ELF-1 (cell line): Measurements from ENCODE around the gene CLEC18C.
A peak's percentile ranks its signal among the peaks of the same experiment; 100 is the strongest.
"Not testable (repeated sequence)": the region's sequence is repeated elsewhere in the genome, so short reads cannot be mapped to it uniquely, and the experiment has no call there.

Source experiments
- DNase-seq: peaks from one replicate; pipeline ENCODE4 v3.0.0-alpha.2; 2016; ENCODE audit warnings: low read depth, low spot score

The CLEC18C gene

DNA sequence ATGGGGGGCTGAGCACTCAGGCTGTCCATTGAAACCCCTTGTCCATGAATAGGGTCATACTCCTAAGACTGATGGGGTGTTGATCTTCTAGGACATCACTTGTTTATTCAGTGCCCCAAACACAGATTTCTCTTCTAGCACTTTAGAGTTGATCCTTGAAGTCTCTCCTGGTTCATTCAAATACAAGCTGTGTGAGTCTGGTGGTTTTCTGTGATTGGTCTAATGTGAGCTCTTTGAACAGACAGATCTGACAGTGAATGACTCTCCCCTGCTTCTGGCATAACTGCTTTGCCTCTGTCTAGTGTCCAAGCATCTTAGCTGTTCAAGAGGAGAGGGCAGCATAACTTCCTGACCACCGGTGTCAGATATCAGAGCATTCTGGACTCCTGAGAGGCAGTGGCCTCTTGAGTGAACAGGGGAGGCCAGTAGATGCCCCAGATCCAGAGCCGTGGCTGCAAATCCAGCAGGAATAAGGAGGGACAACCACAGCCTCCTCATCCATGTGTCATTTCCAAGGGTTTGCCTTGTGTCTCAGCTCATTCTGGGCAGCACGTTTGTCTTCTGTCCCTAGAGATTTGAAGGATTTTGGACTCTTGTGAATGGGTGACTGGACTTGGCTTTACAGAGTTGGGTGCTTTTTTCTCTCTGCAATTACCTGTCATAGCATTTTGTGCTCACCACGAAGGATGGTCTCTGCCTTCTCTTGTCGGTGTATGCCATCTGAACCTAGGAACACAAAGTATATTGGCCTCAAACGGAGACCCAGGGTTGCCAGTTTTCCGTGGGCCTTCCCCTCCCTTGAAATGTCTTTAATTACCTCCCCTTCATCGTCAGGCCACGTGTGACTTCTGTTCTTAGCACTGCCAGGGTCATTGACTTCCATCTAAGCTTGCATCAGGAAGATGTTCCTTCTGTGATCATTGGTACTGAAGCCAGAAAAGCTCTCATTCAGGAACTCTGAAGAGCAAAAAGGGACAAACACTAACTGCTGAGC, 13.9 kb upstream of the CLEC18C start:
- no peak for DNase-seq

DNA sequence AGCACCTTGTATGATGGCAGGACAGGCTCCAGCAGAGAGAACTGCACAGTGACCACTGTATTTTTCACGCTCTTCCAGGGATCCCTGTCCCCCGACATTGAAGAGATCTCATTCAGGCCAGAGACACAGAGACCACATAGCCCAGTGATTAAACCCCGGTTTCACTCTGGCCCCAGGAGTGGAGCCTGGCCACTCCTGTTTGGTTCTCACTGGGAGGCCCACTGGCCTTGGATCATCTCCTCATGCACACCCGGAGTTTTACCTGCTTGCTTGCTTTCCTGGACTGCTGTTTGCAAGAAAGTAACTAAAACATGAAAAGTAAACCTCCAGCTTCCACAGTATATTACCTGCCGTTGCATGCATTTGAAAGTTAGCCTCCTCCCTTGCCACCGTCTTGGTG, 13.2 kb upstream of the CLEC18C start:
- DNase-seq: no peak

DNA sequence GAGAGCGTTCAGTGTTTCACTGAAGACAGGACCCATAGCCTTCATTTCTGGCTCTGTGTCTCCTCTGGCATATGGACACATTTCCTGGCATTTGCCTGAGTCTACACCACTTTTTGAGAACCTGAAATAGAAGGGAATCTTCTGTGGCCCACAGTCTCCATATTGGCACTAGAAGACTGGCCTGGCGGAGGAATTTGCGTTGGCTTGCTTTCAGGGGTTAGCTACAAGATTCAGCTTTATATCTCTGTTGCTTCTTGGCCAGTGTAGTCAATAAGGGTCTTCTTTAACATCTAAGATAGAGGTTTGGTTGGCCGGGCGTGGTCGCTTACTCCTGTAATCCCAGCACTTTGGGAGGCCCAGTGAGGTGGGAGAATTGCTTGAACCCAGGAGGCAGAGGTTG, 12.8 kb upstream of the CLEC18C start:
- DNase-seq: no peak

DNA sequence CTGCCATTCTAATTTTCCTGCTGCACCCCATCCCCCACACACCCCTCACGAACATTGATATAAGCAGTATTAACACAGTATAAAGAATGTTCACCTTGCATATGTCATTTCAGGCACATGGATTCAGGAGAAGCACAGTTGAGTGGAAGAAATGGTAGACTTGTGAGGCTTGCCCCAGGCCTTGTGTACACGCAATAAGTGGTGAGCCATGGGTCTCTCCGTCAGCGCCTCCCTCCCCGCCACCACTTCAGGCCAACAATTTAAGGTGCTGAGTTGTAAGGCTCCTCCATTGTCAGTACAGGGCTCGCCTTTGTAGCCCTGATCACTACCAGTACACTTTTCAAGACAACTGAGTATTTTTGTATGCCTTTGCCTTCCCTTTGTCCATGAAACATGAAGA, 12.2 kb upstream of the CLEC18C start:
- no peak for DNase-seq

DNA sequence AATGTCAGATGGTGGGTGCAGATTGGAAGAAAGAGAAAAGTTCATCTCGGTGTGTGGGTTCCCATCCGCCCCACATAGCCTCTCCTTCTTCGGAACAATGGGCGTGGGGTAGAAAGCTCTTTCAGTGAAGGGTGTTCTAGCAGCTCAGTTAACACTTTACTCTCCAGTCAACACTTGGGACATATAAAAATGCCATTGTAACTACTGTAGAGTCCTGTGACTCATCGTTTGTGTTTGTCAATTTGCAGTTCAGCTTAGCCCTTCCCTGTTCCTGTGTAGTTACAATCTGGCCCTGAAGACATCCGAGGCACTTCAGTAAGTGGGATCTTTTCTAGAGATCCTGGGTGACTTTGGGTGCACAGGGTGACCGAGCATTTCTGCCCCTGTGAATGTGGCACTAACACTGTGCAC, 11.5 kb upstream of the CLEC18C start:
- DNase-seq: no peak

DNA sequence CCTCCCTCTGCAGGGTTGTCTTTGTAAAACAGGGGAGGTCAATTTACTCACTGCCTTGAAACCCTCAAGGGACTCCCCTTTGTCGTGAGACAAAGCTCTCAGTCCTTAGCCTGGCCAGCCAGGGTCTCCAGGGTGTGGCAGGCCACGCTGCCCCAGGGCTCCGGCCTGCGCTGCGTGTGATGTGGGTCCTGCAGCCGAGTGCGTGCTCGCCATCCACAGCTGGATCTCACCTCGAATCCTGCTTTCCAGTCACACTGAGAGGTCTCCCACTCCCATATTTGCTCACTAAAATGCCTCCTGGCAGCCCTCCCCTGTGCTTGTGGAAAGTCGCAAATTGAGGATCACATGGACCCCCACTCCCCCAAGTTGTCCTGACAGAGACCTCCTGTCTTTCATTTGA, 10.0 kb upstream of the CLEC18C start:
- DNase-seq: peak; percentile 81

DNA sequence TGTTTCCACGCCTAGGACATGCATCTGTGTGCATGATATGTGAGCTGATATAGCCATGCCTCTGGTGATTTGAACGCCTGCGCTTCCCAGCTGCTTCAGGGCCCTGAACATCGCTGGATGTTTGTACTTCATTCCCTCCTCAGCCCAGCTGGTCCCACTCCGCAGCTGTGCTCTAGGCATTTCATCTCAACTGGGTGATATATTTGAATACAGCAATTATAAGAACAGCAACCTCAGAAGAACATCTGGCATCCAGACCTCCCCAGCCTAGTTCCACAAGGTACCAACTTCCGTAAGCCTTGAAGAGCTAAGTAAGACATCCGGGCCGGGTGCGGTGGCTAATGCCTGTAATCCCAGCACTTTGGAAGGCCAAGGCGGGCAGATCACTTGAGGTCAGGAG, 6.9 kb upstream of the CLEC18C start:
- DNase-seq: not testable (repeated sequence)

DNA sequence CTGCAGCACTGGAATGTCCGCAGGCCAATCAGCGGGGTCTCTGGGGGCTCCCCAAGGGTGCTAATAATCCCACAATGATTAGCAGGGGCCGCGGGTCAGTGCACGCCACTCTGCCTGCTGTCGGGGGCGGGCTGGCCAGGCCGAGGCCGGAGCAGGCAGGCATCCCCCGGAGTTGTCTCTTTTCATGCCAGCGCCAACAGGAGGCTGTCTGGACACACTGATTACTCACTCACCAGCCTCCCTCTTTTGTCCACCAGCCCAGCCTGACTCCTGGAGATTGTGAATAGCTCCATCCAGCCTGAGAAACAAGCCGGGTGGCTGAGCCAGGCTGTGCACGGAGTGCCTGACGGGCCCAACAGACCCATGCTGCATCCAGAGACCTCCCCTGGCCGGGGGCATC, 329 bp downstream of the CLEC18C start:
- not testable (repeated sequence) for DNase-seq

DNA sequence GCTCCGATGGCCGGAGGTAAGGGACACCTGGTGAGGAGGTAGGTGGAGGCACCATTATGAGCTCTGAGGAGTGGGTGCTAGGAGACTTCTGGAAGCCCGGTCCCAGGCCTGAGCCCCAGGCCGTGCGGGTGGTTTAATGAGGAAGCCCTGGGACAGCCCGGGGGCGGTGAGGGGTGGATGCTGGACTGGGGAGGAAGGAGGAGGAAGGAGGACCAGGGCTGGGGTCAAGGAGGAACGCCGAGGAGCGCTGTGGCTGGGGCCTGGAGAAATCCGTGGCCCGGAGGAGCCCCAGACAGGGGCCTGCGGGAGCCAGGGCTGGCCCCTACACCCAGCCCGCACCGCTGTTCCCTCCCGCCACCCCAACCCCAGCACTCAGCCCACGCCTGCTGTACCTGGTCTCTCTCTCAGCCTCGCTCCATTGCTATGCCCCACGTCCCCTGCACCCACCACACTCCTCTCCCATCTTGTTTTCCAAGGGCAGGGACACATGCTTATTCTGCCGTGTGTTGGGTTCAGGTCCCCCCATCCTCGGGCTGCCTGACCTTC, 873 bp downstream of the CLEC18C start:
- not testable (repeated sequence) for DNase-seq

DNA sequence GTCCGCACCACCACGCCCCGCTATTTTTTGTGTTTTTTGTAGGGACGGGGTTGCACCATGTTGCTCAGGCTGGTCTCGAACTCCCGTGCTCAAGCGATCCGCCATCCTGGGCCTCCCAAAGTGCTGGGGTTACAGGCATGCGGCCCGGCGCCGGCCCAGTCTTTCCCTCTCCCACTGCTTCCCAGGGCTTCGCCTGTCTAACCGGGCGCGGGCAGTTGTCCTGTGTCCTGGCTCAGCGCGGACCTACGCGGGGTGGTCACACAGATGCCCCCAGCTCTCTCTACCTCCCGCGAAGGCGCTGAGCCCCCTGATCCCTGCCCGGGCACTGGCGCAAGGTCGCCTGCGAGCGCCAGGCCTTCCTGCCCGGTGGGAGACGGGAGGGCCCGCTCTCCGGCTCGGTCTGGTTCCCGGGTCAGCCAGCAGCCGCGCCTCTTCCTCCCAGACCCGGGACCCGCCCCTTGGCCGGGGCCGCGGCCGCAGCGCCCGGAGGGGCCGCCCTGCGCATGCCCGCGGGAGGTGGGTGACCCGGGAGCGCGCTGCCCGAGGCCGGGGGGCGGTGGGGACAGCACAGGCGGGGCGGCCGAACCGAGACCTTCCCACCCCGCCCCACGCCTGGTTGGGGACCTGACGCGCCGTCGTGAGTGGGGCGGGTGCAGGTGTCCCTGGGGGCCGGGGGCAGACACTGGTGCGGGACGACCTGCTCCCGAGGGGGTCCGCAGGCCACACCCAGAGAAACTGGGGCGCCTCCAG, 14.4 kb downstream of the CLEC18C start:
- DNase-seq: not testable (repeated sequence)

DNA sequence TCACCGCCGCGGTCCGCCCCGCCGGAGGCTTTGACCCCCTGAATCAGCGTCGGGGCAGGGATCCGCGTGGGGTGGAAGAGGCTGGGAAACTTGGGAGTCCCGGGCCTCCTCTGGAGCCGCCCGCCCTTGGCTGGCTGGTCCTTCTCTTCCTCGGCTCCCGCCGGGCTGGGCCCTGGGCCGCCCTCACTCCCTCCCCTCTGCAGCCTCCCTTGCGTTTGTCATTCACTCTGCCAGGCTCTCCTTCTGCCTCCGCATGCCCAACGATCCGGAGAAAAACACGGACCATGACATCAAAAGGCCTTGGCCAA, 15.0 kb downstream of the CLEC18C start:
- not testable (repeated sequence) for DNase-seq

DNA sequence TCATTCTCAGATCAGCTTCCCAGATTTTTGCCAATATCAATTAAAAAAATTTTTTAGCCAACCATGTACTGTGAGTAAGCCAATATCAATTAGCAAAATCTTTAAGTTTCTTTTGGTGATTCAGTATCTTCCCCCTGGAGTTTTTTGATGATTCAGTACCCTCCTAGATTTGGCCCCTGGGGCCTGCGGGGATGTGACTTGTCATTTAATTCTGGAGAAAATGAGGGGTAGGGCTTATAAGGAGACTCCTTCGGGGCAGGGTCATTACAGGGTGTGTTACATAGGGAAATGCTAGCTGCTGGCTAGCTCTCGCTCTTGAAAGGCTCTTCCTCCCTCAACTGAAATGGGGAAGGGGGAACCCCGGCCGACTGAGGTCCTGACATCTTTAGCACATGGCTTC, 17.0 kb downstream of the CLEC18C start:
- not testable (repeated sequence) for DNase-seq

DNA sequence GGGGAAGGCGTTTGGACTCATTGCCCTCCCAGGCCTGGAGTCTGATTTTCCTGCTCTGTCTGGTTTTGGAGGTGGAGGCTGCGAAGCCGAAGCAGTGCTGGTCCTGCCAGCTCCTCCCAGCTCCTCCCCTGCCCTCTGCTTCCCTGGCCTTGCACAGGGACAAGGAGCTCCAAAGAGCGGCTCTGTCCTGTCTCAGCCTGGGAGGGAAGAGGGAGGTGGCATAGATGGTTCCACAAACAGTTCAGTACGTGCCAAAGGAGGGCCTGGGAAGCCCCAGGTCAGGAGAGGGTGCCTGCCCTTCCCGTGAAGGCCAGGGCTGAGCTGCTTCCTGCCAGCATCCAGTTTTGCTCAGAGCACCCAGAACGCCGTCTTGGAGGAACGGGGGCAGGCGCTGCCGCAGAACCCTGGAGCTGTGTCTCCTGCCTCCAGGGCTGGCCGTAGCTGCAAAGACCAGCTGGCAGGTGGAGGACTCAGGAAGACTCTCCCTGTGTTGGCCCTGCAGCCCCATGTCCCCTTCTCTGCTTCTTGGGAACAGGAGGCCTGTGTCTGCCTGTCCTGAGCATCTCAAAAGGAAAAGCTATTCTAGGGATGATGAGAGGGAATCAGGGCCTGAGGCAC, 23.2 kb downstream of the CLEC18C start:
- DNase-seq: not testable (repeated sequence)

DNA sequence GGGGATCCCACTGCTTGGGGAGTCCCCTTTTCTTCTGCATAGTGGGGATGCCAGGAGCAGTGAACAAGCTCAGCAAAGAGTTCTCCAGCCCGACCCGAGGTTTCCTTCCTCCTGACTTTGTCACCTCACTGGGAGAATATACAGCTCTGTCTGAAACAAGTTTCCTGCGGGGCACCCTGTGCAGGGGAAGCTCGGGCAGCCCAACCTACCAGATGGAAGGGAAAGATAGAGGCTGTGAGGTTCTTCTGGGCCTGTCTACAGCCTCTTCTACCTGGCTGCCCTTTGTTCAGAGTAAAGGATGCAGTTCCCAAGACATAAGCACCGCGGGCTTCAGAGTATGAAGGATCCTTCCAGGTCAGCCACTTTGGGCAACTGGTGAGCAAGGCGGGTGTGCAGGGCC, 24.0 kb downstream of the CLEC18C start:
- not testable (repeated sequence) for DNase-seq

DNA sequence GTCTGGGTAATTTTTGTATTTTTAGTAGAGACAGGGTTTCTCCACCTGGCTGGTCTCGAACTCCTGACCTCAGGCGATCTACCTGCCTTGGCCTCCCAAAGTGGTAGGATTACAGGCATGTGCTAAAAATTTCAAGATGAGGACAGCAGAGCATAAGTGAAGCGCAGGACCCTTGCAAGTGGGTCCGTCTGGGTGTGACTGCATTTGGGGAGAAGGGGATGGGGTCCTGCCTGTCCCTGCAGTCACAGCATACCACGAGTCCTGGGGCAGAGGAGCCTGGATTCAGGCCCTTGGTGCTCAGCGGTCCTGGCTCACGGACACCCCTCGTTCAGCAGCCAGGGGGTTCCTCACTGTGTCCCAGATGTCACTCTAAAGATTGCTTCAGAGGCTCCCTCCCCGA, 24.6 kb downstream of the CLEC18C start:
- DNase-seq: not testable (repeated sequence)

DNA sequence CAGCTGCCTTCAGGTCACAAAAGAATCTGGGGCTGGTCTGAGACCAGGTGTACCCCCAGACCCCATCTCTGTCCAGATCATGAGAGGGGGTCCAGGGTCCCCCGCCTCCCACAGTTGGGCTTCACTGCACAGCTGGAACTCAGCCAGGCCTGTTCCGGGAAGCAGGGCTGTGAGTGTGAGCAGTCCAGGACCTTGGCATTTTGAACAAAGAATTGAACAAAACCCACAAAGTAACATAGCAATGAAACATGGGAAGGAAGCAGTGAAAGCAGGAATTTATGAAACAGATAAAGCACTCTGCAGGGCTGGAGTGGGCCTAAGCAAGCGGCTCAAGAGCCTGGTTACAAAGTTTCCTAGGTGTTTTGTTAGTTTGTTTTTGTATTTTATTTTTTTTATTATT, 25.1 kb downstream of the CLEC18C start:
- DNase-seq: not testable (repeated sequence)

DNA sequence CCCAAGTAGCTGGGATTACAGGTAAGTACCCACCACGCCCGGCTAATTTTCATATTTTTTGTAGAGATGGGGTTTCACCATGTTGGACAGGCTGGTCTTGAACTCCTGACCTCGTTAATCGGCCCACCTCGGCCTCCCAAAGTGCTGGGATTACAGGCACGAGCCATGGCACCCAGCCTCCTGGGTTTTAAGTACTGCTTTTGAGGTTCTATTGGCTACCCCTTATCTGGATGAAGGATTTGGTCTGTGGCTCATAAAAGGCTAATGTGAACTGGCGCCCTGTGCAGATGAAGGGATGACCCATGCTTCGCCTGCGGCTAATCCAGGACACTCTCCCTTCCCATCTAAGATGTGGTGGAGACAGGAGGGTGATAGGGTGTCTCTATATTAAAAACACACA, 25.6 kb downstream of the CLEC18C start:
- DNase-seq: peak; percentile 19

DNA sequence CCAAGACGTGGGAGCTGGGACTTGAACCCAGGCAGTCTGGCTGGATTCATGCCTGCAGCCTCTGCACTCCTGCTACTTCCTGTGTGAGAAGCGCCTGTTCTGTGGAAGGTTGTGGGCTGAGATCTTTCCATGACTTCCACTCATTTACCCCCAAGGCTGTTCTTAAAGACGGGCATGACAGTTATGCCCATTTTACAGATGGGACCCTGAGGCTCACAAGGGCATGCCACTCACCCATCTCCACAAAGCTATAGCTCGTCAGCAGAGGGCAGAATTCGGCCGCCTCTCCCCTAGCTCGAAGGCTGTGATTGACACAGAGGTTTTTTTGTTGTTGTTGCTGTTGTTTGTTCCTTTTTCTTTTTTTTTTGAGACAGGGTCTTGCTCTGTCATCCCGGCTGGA, 26.5 kb downstream of the CLEC18C start:
- not testable (repeated sequence) for DNase-seq

DNA sequence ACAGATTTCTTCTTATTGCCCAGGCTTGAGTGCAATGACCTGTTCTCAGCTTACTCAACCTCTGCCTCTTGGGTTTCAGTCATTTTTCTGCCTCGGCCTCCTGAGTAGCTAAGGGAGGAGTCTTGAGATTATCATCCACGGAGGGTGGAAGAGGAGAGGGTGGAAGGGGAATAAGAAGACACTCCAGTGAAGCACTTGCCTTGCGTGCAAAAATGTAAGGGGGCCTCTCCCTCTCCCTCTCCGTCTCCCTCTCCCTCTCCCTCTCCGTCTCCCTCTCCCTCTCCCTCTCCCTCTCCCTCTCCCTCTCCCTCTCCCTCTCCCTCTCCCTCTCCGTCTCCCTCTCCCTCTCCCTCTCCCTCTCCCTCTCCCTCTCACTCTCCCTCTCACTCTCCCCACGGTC, 29.9 kb downstream of the CLEC18C start:
- not testable (repeated sequence) for DNase-seq

DNA sequence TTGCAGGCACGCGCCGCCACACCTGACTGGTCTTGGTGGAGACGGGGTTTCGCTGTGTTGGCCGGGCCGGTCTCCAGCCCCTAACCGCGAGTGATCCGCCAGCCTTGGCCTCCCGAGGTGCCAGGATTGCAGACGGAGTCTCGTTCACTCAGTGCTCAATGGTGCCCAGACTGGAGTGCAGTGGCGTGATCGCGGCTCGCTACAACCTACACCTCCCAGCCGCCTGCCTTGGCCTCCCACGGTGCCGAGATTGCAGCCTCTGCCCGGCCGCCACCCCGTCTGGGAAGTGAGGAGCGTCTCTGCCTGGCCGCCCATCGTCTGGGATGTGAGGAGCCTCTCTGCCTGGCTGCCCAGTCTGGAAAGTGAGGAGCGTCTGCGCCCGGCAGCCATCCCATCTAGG, 30.4 kb downstream of the CLEC18C start:
- DNase-seq: not testable (repeated sequence)

DNA sequence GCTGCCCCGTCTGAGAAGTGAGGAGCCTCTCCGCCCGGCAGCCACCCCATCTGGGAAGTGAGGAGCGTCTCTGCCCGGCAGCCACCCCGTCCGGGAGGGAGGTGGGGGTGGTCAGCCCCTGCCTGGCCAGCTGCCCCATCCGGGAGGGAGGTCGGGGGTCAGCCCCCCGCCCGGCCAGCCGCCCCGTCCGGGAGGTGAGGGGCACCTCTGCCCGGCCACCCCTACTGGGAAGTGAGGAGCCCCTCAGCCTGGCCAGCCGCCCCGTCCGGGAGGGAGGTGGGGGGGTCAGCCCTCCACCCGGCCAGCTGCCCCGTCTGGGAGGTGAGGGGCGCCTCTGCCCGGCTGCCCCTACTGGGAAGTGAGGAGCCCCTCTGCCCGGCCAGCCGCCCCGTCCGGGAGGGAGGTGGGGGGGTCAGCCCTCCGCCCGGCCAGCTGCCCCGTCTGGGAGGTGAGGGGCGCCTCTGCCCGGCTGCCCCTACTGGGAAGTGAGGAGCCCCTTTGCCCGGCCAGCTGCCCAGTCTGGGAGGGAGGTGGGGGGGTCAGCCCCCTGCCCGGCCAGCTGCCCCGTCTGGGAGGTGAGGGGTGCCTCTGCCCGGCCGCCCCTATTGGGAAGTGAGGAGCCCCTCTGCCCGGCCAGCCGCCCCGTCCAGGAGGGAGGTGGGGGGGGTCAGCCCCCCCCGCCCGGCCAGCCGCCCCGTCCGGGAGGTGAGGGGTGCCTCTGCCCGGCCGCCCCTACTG, 31.2 kb downstream of the CLEC18C start:
- not testable (repeated sequence) for DNase-seq
